ENCODE results near the gene ADH4.

GRCh38 chr4:99100876-99101275 is 43.2 kb downstream of the ADH4 start:
- TF ChIP-seq POLR2AphosphoS5 (IDR thresholded peaks at IDR 0.05) (no peak), CTCF (IDR thresholded peaks at IDR 0.05) (no peak), POLR2A (IDR thresholded peaks at IDR 0.05) (no peak), EP300 (IDR thresholded peaks at IDR 0.05; ENCODE audit: low read depth) (no peak)
